HG02571 (cell line): ENCODE results near the gene BRINP1.

ENCODE experiments used
- ATAC-seq: cut with Tn5 transposase; IDR thresholded peaks from one replicate; pipeline ENCODE4 v1.9.1; 2021; ENCODE audit warnings: mild to moderate bottlenecking, moderate library complexity; ENCODE audit not compliant: unreplicated experiment

Gene BRINP1

GRCh38 chr9:119148855-119149254 is 220.4 kb downstream of the BRINP1 start:
- no peak for ATAC-seq

GRCh38 chr9:119137479-119137878 is 231.8 kb downstream of the BRINP1 start:
- no peak for ATAC-seq

- ATAC-seq: no peak
These were observed 243.2 kb downstream of the BRINP1 start for GRCh38 chr9:119126040-119126439.

GRCh38 chr9:119121899-119122298 is 247.3 kb downstream of the BRINP1 start:
- no peak for ATAC-seq

GRCh38 chr9:119117409-119117808 is 251.8 kb downstream of the BRINP1 start:
- no peak for ATAC-seq
